CD14-positive monocyte (primary cell): ENCODE data around the gene ZDHHC5. TPM values are rescaled to one million over a fixed set of nuclear protein-coding genes. Genes with fewer than 3 reads are reported as not detected.
A peak's percentile ranks its signal among the peaks of the same experiment; 100 is the strongest.
"Not testable (repeated sequence)": the region's sequence is repeated elsewhere in the genome, so short reads cannot be mapped to it uniquely, and the experiment has no call there.

ENCODE experiments used
- DNase-seq, 3 donors: peaks; one replicate each; pipeline ENCODE4 v3.0.0-alpha.2; 2011 to 2022
- H2AFZ ChIP-seq: 2 replicates; pipeline ENCODE4 v1.6.0; 2012; ENCODE audit warnings: mild to moderate bottlenecking, low read depth, low read length, inconsistent platforms; ENCODE audit not compliant: insufficient read depth, poor library complexity, severe bottlenecking
- H3K27ac ChIP-seq, 2 donors: 1 replicate in 1 of 2; 2 replicates in 1 of 2; pipeline ENCODE4 v1.5.1; 2012 to 2013; ENCODE audit warnings: low read length in 2 of 2, control low read depth in 1 of 2, inconsistent platforms in 1 of 2, low read depth in 1 of 2, mild to moderate bottlenecking in 1 of 2
- H3K27me3 ChIP-seq, 2 donors: one replicate each; pipeline versions ENCODE4 v1.6.0 to v1.6.1; 2011 to 2013; ENCODE audit warnings: low read length in 2 of 2; ENCODE audit not compliant: control insufficient read depth in 2 of 2, insufficient read depth in 2 of 2
- H3K36me3 ChIP-seq, 2 donors: replicated peaks in 1 of 2; 1 replicate in 1 of 2; 2 replicates in 1 of 2; pipeline versions ENCODE4 v1.5.1 to v1.6.1; 2012 to 2013; ENCODE audit warnings: low read length in 2 of 2, control low read depth in 1 of 2, inconsistent platforms in 1 of 2, mild to moderate bottlenecking in 1 of 2; ENCODE audit not compliant: insufficient read depth in 2 of 2, control insufficient read depth in 1 of 2
- H3K4me1 ChIP-seq, 2 donors: 1 replicate in 1 of 2; 2 replicates in 1 of 2; pipeline versions ENCODE4 v1.5.1 to v1.6.1; 2012 to 2013; ENCODE audit warnings: low read length in 2 of 2, control low read depth in 1 of 2, inconsistent platforms in 1 of 2, mild to moderate bottlenecking in 1 of 2, moderate library complexity in 1 of 2; ENCODE audit not compliant: insufficient read depth in 2 of 2, control insufficient read depth in 1 of 2
- H3K4me2 ChIP-seq: replicated peaks from 2 replicates; pipeline ENCODE3; 2012; ENCODE audit warnings: low read length, moderate library complexity, mild to moderate bottlenecking; ENCODE audit not compliant: poor library complexity, severe bottlenecking; ENCODE audit errors: extremely low read depth
- H3K4me3 ChIP-seq, 3 experiments: fragments of 200-600 bp in 1 of 3; sonication (generic) in 1 of 3; replicated peaks in 1 of 3; 1 replicate in 2 of 3; 2 replicates in 1 of 3; pipeline ENCODE4 v1.5.1; 2011 to 2013; ENCODE audit warnings: low read length in 3 of 3, mild to moderate bottlenecking in 3 of 3, control low read depth in 2 of 3, low read depth in 2 of 3, inconsistent platforms in 1 of 3, moderate library complexity in 1 of 3
- H3K79me2 ChIP-seq: 2 replicates; pipeline ENCODE4 v1.6.0; 2012; ENCODE audit warnings: mild to moderate bottlenecking, control low read depth, inconsistent platforms, low read length, moderate library complexity; ENCODE audit not compliant: insufficient read depth
- H3K9ac ChIP-seq: 2 replicates; pipeline ENCODE4 v1.6.0; 2017; ENCODE audit warnings: low read length, mild to moderate bottlenecking; ENCODE audit not compliant: insufficient read depth, poor library complexity, severe bottlenecking
- H3K9me3 ChIP-seq, 2 donors: replicated peaks in 1 of 2; 1 replicate in 1 of 2; 2 replicates in 1 of 2; pipeline versions ENCODE4 v1.5.1 to v1.6.1; 2012 to 2013; ENCODE audit warnings: low read length in 2 of 2, control low read depth in 1 of 2; ENCODE audit not compliant: control insufficient read depth in 1 of 2, insufficient read depth in 1 of 2
- H4K20me1 ChIP-seq: 2 replicates; pipeline ENCODE4 v1.6.0; 2012; ENCODE audit warnings: mild to moderate bottlenecking, low read length, control low read depth, moderate library complexity; ENCODE audit not compliant: insufficient read depth
- H3K27ac Mint-ChIP-seq, 7 donors: one replicate each; pipeline ENCODE4 v1.8.0; 2020; ENCODE audit warnings: mild to moderate bottlenecking in 7 of 7, mixed read lengths in 7 of 7, moderate library complexity in 6 of 7, inconsistent platforms in 2 of 7
- H3K27me3 Mint-ChIP-seq, 3 donors: one replicate each; pipeline ENCODE4 v1.8.0; 2021 to 2022; ENCODE audit warnings: low read depth in 3 of 3, mild to moderate bottlenecking in 3 of 3, mixed read lengths in 3 of 3, moderate library complexity in 3 of 3, inconsistent platforms in 1 of 3
- H3K36me3 Mint-ChIP-seq, 2 donors: one replicate each; pipeline ENCODE4 v1.8.0; 2020; ENCODE audit warnings: mixed read lengths in 2 of 2, inconsistent platforms in 1 of 2, mild to moderate bottlenecking in 1 of 2
- H3K4me1 Mint-ChIP-seq: one replicate; pipeline ENCODE4 v1.8.0; 2020; ENCODE audit warnings: mild to moderate bottlenecking, mixed read lengths
- H3K4me3 Mint-ChIP-seq, 2 donors: one replicate each; pipeline ENCODE4 v1.8.0; 2020; ENCODE audit warnings: mild to moderate bottlenecking in 2 of 2, mixed read lengths in 2 of 2, moderate library complexity in 1 of 2
- H3K9me3 Mint-ChIP-seq, 7 donors: one replicate each; pipeline ENCODE4 v1.8.0; 2020 to 2022; ENCODE audit warnings: mixed read lengths in 7 of 7, mild to moderate bottlenecking in 6 of 7, moderate library complexity in 6 of 7, inconsistent platforms in 2 of 7
- CTCF ChIP-seq: fragments of 200-600 bp; IDR thresholded peaks from one replicate; pipeline ENCODE4 v1.8.0; 2022; ENCODE audit warnings: antibody characterized with exemption, mild to moderate bottlenecking
- WGBS: methylation state at CpG from one replicate; pipeline ENCODE4 v1.1.5; 2013; ENCODE audit warnings: missing lambda C conversion rate; ENCODE audit not compliant: insufficient coverage; 5-methylcytosine and 5-hydroxymethylcytosine counted together
- intact Hi-C, 2 donors: fragments of 100-400 bp; cut with micrococcal nuclease; formaldehyde crosslinking; loops; one replicate each; pipeline versions ENCODE4 v1.15.0 to v1.15.1; 2023
- polyA plus RNA-seq, 3 donors: library from polyadenylated mRNA; depleted of rRNA in 1 of 3; unstranded in 2 of 3; stranded (reverse) in 1 of 3; fragments of 300-500 nt in 2 of 3; fragments of >200 nt in 1 of 3; fragmentation: Illumina TruSeq in 2 of 3; gene quantifications; 1 replicate in 2 of 3; 2 replicates in 1 of 3; pipeline ENCODE4 v1.2.3, GENCODE V29; 2012 to 2021

Gene ZDHHC5
- polyA plus RNA-seq, 3 donors, result 28.6 to 37.9 (median 31.8) TPM

DNA sequence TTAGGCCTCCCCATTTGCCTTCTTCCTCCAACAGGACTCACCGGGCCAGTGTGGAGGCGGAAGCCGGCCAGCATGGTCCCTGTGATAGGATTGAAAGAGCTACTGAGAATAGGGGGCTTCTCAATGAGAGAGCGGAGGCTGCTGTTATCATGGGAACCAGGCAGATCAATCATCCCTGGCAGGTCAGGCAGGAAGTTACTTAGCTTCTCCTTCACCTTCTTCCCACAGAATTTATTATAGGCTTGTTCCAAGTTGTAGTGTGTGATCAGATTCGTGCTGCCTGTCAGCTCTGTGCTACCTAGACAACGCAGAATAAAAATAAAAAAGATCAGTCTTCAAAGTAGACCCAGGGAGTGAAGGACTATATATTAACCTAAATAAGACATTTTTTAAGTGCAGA lies 37.0 kb downstream of the ZDHHC5 start:
- Histone ChIP-seq H3K27ac (no peak overlapping the region), H3K4me2 (no peak overlapping the region), H3K4me3 (no peak overlapping the region), H3K4me1 (no peaks in the 10 kb centered on the region), H3K9ac (no peak overlapping the region), H3K79me2 (peaks cover 28% of the 10 kb centered on the region), H4K20me1 (peaks cover 12% of the 10 kb centered on the region), H3K9me3 (no peaks in the 10 kb centered on the region), H3K36me3 (peaks cover 38 to 59% of the 10 kb centered on the region in 2 donors), H3K27me3 (no peaks in the 10 kb centered on the region), H2AFZ (no peak overlapping the region)
- H3K4me3 Mint-ChIP-seq, result no peak overlapping the region
- peaks cover 1% of the 10 kb centered on the region for H3K4me1 Mint-ChIP-seq
- peak overlapping the region in 1 of 7 donors; percentile 91 for H3K27ac Mint-ChIP-seq
- H3K9me3 Mint-ChIP-seq, result no peaks in the 10 kb centered on the region
- TF ChIP-seq CTCF, result no peak
- intact Hi-C loops, result loop anchor here in 1 of 2 donors (10.0 kb wide), 1 partner anchor 170 kb away; the partner anchor contains the start of genes SMTNL1 and TIMM10
- peaks cover 0 to 2% (median 0%) of the 10 kb centered on the region in 3 donors for H3K27me3 Mint-ChIP-seq
- DNase-seq, result no peak
- no CpG with 5 or more reads among the region's 6 CpGs for WGBS
- peaks cover 43 to 62% of the 10 kb centered on the region in 2 donors for H3K36me3 Mint-ChIP-seq

GRCh38 chr11:57705432-57705831 lies 37.5 kb downstream of the ZDHHC5 start:
- H3K27me3 ChIP-seq, H3K27ac Mint-ChIP-seq, H3K9me3 Mint-ChIP-seq, H2AFZ ChIP-seq, H3K4me2 ChIP-seq, H3K27ac ChIP-seq, H3K27me3 Mint-ChIP-seq, H3K4me3 ChIP-seq, H3K4me1 Mint-ChIP-seq, H3K9ac ChIP-seq, H3K9me3 ChIP-seq, DNase-seq, H3K4me3 Mint-ChIP-seq, H3K4me1 ChIP-seq: not testable (repeated sequence)
- WGBS, result no CpG with 5 or more reads among the region's 8 CpGs
- Histone ChIP-seq H3K79me2 (peaks cover 33% of the 10 kb centered on the region), H3K36me3 (peaks cover 35 to 54% of the 10 kb centered on the region in 2 donors), H4K20me1 (peaks cover 11% of the 10 kb centered on the region)
- peaks cover 38 to 57% of the 10 kb centered on the region in 2 donors for H3K36me3 Mint-ChIP-seq
- intact Hi-C loops, result loop anchor here in 1 of 2 donors (10.0 kb wide), 1 partner anchor 171 kb away; the partner anchor contains the start of genes SMTNL1 and TIMM10
